Measurements from ENCODE around the gene NMT1.

DNA sequence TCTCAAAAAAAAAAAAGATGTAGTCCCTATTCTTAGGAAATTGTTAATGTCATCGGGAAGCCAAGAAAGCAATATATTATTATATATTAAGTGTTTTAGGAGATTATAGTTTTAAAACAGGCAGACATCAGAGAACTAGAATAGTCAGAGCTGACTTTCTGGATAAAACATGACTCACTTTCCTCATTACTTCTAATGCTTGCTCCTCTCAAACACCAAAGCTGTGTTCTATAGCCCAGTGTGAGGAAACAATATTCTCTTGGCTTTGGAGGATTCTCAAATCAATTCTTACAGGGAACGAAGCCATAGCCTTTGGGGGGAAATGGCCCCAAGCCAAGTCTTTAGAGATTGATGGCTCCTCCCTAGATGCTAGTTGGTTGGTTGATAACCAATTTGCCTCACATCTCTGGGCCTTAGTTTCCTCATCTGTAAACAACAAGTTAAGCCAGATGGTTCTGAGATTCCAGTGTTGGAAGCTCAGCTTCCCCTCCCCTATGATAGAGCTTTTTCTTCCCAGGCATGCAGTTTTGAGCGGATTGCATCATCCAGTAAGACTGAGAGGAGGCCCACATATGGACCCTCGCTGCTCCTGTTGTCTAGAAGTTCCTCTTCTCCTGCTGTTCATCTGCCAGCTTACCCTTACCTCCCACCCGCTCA lies 12.4 kb downstream of the NMT1 start:
- TF ChIP-seq, protein P1, sequence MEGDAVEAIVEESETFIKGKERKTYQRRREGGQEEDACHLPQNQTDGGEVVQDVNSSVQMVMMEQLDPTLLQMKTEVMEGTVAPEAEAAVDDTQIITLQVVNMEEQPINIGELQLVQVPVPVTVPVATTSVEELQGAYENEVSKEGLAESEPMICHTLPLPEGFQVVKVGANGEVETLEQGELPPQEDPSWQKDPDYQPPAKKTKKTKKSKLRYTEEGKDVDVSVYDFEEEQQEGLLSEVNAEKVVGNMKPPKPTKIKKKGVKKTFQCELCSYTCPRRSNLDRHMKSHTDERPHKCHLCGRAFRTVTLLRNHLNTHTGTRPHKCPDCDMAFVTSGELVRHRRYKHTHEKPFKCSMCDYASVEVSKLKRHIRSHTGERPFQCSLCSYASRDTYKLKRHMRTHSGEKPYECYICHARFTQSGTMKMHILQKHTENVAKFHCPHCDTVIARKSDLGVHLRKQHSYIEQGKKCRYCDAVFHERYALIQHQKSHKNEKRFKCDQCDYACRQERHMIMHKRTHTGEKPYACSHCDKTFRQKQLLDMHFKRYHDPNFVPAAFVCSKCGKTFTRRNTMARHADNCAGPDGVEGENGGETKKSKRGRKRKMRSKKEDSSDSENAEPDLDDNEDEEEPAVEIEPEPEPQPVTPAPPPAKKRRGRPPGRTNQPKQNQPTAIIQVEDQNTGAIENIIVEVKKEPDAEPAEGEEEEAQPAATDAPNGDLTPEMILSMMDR (IDR thresholded peaks at IDR 0.05; ENCODE audit: low read depth, low read length, missing input control): no peak
- TF ChIP-seq TAF1 (conservative IDR thresholded peaks at IDR 0.05) (no peak), NR2F2 (IDR thresholded peaks at IDR 0.05) (no peak), HNF4A (conservative IDR thresholded peaks at IDR 0.05) (no peak), RAD21 (IDR thresholded peaks at IDR 0.05) (no peak)
- TF ChIP-seq, protein P2, sequence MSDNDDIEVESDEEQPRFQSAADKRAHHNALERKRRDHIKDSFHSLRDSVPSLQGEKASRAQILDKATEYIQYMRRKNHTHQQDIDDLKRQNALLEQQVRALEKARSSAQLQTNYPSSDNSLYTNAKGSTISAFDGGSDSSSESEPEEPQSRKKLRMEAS (IDR thresholded peaks at IDR 0.05): no peak
- TF ChIP-seq, protein P3, sequence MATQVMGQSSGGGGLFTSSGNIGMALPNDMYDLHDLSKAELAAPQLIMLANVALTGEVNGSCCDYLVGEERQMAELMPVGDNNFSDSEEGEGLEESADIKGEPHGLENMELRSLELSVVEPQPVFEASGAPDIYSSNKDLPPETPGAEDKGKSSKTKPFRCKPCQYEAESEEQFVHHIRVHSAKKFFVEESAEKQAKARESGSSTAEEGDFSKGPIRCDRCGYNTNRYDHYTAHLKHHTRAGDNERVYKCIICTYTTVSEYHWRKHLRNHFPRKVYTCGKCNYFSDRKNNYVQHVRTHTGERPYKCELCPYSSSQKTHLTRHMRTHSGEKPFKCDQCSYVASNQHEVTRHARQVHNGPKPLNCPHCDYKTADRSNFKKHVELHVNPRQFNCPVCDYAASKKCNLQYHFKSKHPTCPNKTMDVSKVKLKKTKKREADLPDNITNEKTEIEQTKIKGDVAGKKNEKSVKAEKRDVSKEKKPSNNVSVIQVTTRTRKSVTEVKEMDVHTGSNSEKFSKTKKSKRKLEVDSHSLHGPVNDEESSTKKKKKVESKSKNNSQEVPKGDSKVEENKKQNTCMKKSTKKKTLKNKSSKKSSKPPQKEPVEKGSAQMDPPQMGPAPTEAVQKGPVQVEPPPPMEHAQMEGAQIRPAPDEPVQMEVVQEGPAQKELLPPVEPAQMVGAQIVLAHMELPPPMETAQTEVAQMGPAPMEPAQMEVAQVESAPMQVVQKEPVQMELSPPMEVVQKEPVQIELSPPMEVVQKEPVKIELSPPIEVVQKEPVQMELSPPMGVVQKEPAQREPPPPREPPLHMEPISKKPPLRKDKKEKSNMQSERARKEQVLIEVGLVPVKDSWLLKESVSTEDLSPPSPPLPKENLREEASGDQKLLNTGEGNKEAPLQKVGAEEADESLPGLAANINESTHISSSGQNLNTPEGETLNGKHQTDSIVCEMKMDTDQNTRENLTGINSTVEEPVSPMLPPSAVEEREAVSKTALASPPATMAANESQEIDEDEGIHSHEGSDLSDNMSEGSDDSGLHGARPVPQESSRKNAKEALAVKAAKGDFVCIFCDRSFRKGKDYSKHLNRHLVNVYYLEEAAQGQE (IDR thresholded peaks at IDR 0.05): no peak
- TF ChIP-seq, protein P4, sequence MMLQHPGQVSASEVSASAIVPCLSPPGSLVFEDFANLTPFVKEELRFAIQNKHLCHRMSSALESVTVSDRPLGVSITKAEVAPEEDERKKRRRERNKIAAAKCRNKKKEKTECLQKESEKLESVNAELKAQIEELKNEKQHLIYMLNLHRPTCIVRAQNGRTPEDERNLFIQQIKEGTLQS (IDR thresholded peaks at IDR 0.05): no peak
